B cell (primary cell): ENCODE results near the gene CREBBP. TPM values are rescaled to one million over a fixed set of nuclear protein-coding genes. Genes with fewer than 3 reads are reported as not detected.

ENCODE experiments used
- ATAC-seq: fragments of 200-7000 bp; cut with Tn5 transposase; one replicate; pipeline ENCODE4 v1.10.0; 2021; ENCODE audit warnings: low read depth, mild to moderate bottlenecking, moderate number of reproducible peaks, moderate library complexity
- CTCF ChIA-PET: fragments of 350-600 bp; sonication (Branson Sonifier 250); formaldehyde crosslinking; loops from one replicate; lab custom pipeline; 2021; ENCODE audit warnings: antibody characterized with exemption, inconsistent platforms; lab: Charles Lee
- POLR2A ChIA-PET: fragments of 350-600 bp; sonication (Branson Sonifier 250); formaldehyde crosslinking; loops from one replicate; lab custom pipeline; 2021; ENCODE audit warnings: antibody characterized with exemption; lab: Charles Lee
- DNase-seq: peaks from one replicate; pipeline ENCODE4 v3.0.0; 2013
- H2AFZ ChIP-seq: 2 replicates; pipeline ENCODE4 v1.6.1; 2012; ENCODE audit warnings: mild to moderate bottlenecking, low read depth, low read length; ENCODE audit not compliant: insufficient read depth, poor library complexity, severe bottlenecking
- H3K27ac ChIP-seq, 2 donors: 1 replicate in 1 of 2; 2 replicates in 1 of 2; pipeline ENCODE4 v1.5.1; 2012 to 2013; ENCODE audit warnings: low read length in 2 of 2, mild to moderate bottlenecking in 2 of 2, moderate library complexity in 1 of 2
- H3K27me3 ChIP-seq, 4 experiments: fragments of 200-600 bp in 1 of 4; sonication (generic) in 1 of 4; replicated peaks in 1 of 4; 1 replicate in 2 of 4; 2 replicates in 2 of 4; pipeline versions ENCODE4 v1.6.1 to v1.7.0; 2013 to 2016; ENCODE audit warnings: low read length in 3 of 4, mild to moderate bottlenecking in 2 of 4, mixed read lengths in 1 of 4, moderate library complexity in 1 of 4; ENCODE audit not compliant: insufficient read depth in 4 of 4, control insufficient read depth in 3 of 4; ENCODE audit errors: control extremely low read depth in 1 of 4
- H3K36me3 ChIP-seq, 2 experiments: replicated peaks in 1 of 2; 1 replicate in 1 of 2; 2 replicates in 1 of 2; pipeline versions ENCODE4 v1.6.1 to v1.7.1; 2013; ENCODE audit warnings: low read length in 1 of 2; ENCODE audit not compliant: insufficient read depth in 2 of 2, control insufficient read depth in 1 of 2; ENCODE audit errors: control extremely low read depth in 1 of 2, extremely low read depth in 1 of 2
- H3K4me1 ChIP-seq, 2 donors: fragments of 200-600 bp in 1 of 2; sonication (generic) in 1 of 2; 1 replicate in 1 of 2; 2 replicates in 1 of 2; pipeline versions ENCODE4 v1.5.1 to v1.6.1; 2013 to 2017; ENCODE audit warnings: low read length in 2 of 2; ENCODE audit not compliant: control insufficient read depth in 2 of 2, insufficient read depth in 2 of 2
- H3K4me2 ChIP-seq: replicated peaks from 2 replicates; pipeline ENCODE3; 2012; ENCODE audit warnings: mild to moderate bottlenecking, low read depth, low read length; ENCODE audit not compliant: poor library complexity, severe bottlenecking
- H3K4me3 ChIP-seq, 5 experiments: fragments of 200-600 bp in 1 of 5; sonication (generic) in 1 of 5; 1 replicate in 3 of 5; 2 replicates in 2 of 5; pipeline versions ENCODE4 v1.5.1 to v1.7.0; 2011 to 2016; ENCODE audit warnings: low read length in 4 of 5, mild to moderate bottlenecking in 4 of 5, low read depth in 2 of 5, control low read depth in 1 of 5, moderate library complexity in 1 of 5; ENCODE audit not compliant: insufficient read depth in 1 of 5; ENCODE audit errors: control extremely low read depth in 1 of 5, extremely low read depth in 1 of 5
- H3K79me2 ChIP-seq: fragments of 200-600 bp; sonication (generic); one replicate; pipeline ENCODE4 v1.6.0; 2016; ENCODE audit warnings: low read length; ENCODE audit not compliant: control insufficient read depth, insufficient read depth
- H3K9ac ChIP-seq: fragments of 200-600 bp; sonication (generic); 2 replicates; pipeline ENCODE4 v1.6.1; 2017; ENCODE audit warnings: mild to moderate bottlenecking, low read length, moderate library complexity
- H3K9me3 ChIP-seq, 3 donors: one replicate each; pipeline versions ENCODE4 v1.6.1 to v1.7.1; 2013; ENCODE audit warnings: low read length in 2 of 3; ENCODE audit not compliant: control insufficient read depth in 2 of 3, insufficient read depth in 1 of 3; ENCODE audit errors: control extremely low read depth in 1 of 3
- H4K20me1 ChIP-seq: 2 replicates; pipeline ENCODE4 v1.6.0; 2012; ENCODE audit warnings: mild to moderate bottlenecking, low read length; ENCODE audit not compliant: insufficient read depth, control insufficient read depth, poor library complexity, severe bottlenecking
- H3K27ac Mint-ChIP-seq: one replicate; pipeline ENCODE4 v1.8.0; 2021; ENCODE audit warnings: mixed read lengths
- H3K27me3 Mint-ChIP-seq: one replicate; pipeline ENCODE4 v1.8.0; 2021; ENCODE audit warnings: mixed read lengths
- H3K4me1 Mint-ChIP-seq: one replicate; pipeline ENCODE4 v1.8.0; 2021; ENCODE audit warnings: mixed read lengths
- H3K4me3 Mint-ChIP-seq: one replicate; pipeline ENCODE4 v1.8.0; 2021; ENCODE audit warnings: mixed read lengths
- H3K9me3 Mint-ChIP-seq: one replicate; pipeline ENCODE4 v1.8.0; 2022; ENCODE audit warnings: mixed read lengths; ENCODE audit not compliant: insufficient read depth
- CTCF ChIP-seq: fragments of 200-600 bp; IDR thresholded peaks from one replicate; pipeline ENCODE4 v1.8.0; 2022; ENCODE audit warnings: antibody characterized with exemption, mild to moderate bottlenecking
- EZH2 ChIP-seq: IDR thresholded peaks from 2 replicates; pipeline ENCODE4 v1.6.1; 2012; ENCODE audit warnings: borderline replicate concordance, low read depth, mild to moderate bottlenecking, moderate library complexity, low read length; ENCODE audit not compliant: insufficient read depth, poor library complexity, severe bottlenecking
- WGBS: methylation state at CpG from one replicate; pipeline ENCODE4 v1.1.5; 2013; ENCODE audit warnings: missing lambda C conversion rate; ENCODE audit not compliant: insufficient coverage; 5-methylcytosine and 5-hydroxymethylcytosine counted together
- intact Hi-C: fragments of 100-400 bp; cut with micrococcal nuclease; formaldehyde crosslinking; loops from one replicate; pipeline ENCODE4 v1.10.0; 2022
- polyA plus RNA-seq: library from polyadenylated mRNA; depleted of rRNA; stranded (reverse); fragments of >200 nt; gene quantifications from 2 replicates; pipeline ENCODE4 v1.2.3, GENCODE V29; 2012
- total RNA-seq, 2 donors: library from RNA; stranded (reverse); fragments of 120-200 nt in 1 of 2; gene quantifications; 1 replicate in 1 of 2; 2 replicates in 1 of 2; pipeline versions ENCODE4 v1.2.3 to v1.2.4, GENCODE V29; 2013 to 2022

CREBBP gene
- total and polyA plus RNA-seq, 2 donors (not counting 1 experiment from before 2014, with no cell fraction given): 27.6 to 206 TPM

DNA sequence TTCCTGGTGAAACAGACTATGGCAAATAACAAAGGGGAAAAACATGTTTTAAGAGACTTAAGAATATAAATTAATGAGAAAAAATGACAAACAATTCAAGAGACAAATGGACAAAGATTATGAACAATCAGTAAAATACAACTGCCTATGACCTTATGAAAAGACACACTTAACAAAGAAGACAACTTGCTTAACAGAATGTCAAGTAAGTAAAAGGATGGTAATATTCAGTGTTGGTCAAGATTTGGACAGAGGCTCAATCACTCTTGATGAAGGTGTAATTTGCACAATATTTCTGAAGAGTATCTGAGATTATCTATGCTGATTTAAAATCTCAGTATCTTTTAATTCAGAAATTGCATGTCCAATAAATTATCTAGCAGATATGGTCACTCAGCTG lies 34.4 kb downstream of the CREBBP start:
- intact Hi-C loops: no loop called here
- H2AFZ ChIP-seq: no peak overlapping the region
- no peak overlapping the region for H3K4me3 Mint-ChIP-seq
- TF ChIP-seq EZH2: no peak
- TF ChIP-seq CTCF: no peak
- no peak overlapping the region for H3K27ac Mint-ChIP-seq
- POLR2A ChIA-PET: no interaction called here
- no peaks in the 10 kb centered on the region for H3K27me3 Mint-ChIP-seq
- DNase-seq (no peak), ATAC-seq (no peak)
- H3K79me2 ChIP-seq: peaks cover 99% of the 10 kb centered on the region
- no peak overlapping the region for H3K4me3 ChIP-seq
- peaks cover 11 to 13% of the 10 kb centered on the region in 2 donors for H3K4me1 ChIP-seq
- H4K20me1 ChIP-seq: peaks cover 82% of the 10 kb centered on the region
- no peaks in the 10 kb centered on the region for H3K9me3 ChIP-seq
- peaks cover 35% of the 10 kb centered on the region for H3K4me1 Mint-ChIP-seq
- no peak overlapping the region for H3K27ac ChIP-seq
- CTCF ChIA-PET: interaction anchor here (1.5 kb wide), 1 partner anchor 22 kb away, joined by 3 read pairs; no protein-coding TSS in a partner anchor
- H3K4me2 ChIP-seq: no peak overlapping the region
- peaks cover 7 to 45% of the 10 kb centered on the region in 2 experiments for H3K36me3 ChIP-seq
- H3K27me3 ChIP-seq: no peaks in the 10 kb centered on the region
- no peak overlapping the region for H3K9ac ChIP-seq
- no peaks in the 10 kb centered on the region for H3K9me3 Mint-ChIP-seq

DNA sequence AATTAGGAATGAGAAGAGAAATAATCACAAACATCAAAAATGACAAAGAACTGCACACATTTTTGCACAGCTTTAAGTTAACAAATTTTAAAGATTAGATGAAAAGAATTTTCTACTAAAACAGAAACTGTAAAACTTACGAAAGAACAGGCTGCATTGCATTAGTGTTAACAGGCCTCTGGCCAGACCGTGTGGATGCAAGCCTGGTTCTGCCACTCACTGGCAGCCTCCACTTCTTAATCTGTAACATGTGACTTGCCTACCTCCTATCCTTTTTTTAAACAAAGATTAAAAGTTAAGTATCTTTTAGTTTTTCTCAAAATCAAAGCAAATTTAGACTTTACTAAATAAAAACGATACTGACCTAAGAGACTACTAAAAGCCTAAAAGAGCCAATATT lies 37.5 kb downstream of the CREBBP start:
- no peak overlapping the region for H3K4me3 ChIP-seq
- intact Hi-C loops: no loop called here
- no CpG with 5 or more reads among the region's 3 CpGs for WGBS
- H4K20me1 ChIP-seq: peaks cover 91% of the 10 kb centered on the region
- H3K36me3 ChIP-seq: peaks cover 3 to 27% of the 10 kb centered on the region in 2 experiments
- Mint-ChIP-seq H3K9me3 (no peaks in the 10 kb centered on the region), H3K4me1 (peaks cover 50% of the 10 kb centered on the region), H3K4me3 (no peak overlapping the region), H3K27me3 (no peaks in the 10 kb centered on the region), H3K27ac (no peak overlapping the region)
- no peak overlapping the region for H3K4me2 ChIP-seq
- no peaks in the 10 kb centered on the region for H3K27me3 ChIP-seq
- peaks cover 11 to 13% of the 10 kb centered on the region in 2 donors for H3K4me1 ChIP-seq
- CTCF ChIA-PET: interaction anchor here (1.1 kb wide), 1 partner anchor 92 kb away, joined by 3 read pairs; no protein-coding TSS in a partner anchor
- DNase-seq (no peak), ATAC-seq (no peak)
- H3K79me2 ChIP-seq: peaks cover 99% of the 10 kb centered on the region
- H3K9me3 ChIP-seq: no peaks in the 10 kb centered on the region
- no peak overlapping the region for H3K9ac ChIP-seq
- H3K27ac ChIP-seq: no peak overlapping the region
- POLR2A ChIA-PET: no interaction called here
- no peak for TF ChIP-seq CTCF
- no peak for TF ChIP-seq EZH2
- no peak overlapping the region for H2AFZ ChIP-seq
